ENCODE results near the gene DCUN1D3. TPM values are rescaled to one million over a fixed set of nuclear protein-coding genes. Genes with fewer than 3 reads are reported as not detected.

The DCUN1D3 gene
- polyA plus RNA-seq, 1 donor (not counting 4 experiments of a cell fraction or from before 2014, with no cell fraction given) = 9.4 TPM

- H3K9me1 ChIP-seq (ENCODE audit: control insufficient read depth, extremely low read depth, insufficient read depth, low read length) = no peaks in the 10 kb centered on the region
- TF ChIP-seq CTCF (optimal IDR thresholded peaks at IDR 0.05 in 1 of 3, IDR thresholded peaks at IDR 0.05 in 1 of 3, conservative IDR thresholded peaks at IDR 0.05 in 1 of 3; ENCODE audit: extremely low read depth in 1 of 3, insufficient read depth in 2 of 3, low read length in 3 of 3) (no peak), EZH2 (IDR thresholded peaks at IDR 0.05; ENCODE audit: low read length) (no peak)
- H3K79me2 ChIP-seq (ENCODE audit: control insufficient read depth, insufficient read depth, low read length) = peaks cover 81% of the 10 kb centered on the region
- dilution Hi-C loops (cut with MboI; ENCODE audit: extremely low pct_ligation_motif_present, low sequenced_read_pairs) = no loop called here
- no peak for DNase-seq (ENCODE audit: low read depth, low spot score)
- H3K9ac ChIP-seq (ENCODE audit: control insufficient read depth, extremely low read depth, insufficient read depth, low read length) = no peak overlapping the region
- no peak for FAIRE-seq
- H2AFZ ChIP-seq (ENCODE audit: control insufficient read depth, low read length) = no peak overlapping the region
- H3K9me3 ChIP-seq (ENCODE audit: control insufficient read depth, low read depth, low read length) = no peaks in the 10 kb centered on the region
- H3K27ac ChIP-seq (ENCODE audit: control insufficient read depth, insufficient read depth, low read length) = no peak overlapping the region
- H3K4me3 ChIP-seq (ENCODE audit: control insufficient read depth in 2 of 3, extremely low read depth in 1 of 3, insufficient read depth in 2 of 3, low read depth in 1 of 3, low read length in 3 of 3) = no peak overlapping the region
- H3K4me1 ChIP-seq (ENCODE audit: control insufficient read depth, extremely low read depth, insufficient read depth, low read length) = peaks cover 27% of the 10 kb centered on the region
- H3K4me2 ChIP-seq (ENCODE audit: control insufficient read depth, extremely low read depth, insufficient read depth, low read depth, low read length) = no peak overlapping the region
- no peaks in the 10 kb centered on the region for H3K27me3 ChIP-seq (ENCODE audit: control insufficient read depth, extremely low read depth, insufficient read depth, low read length)
- no peaks in the 10 kb centered on the region for H4K20me1 ChIP-seq (ENCODE audit: control insufficient read depth, extremely low read depth, insufficient read depth, low read length)
- peaks cover 4 to 5% of the 10 kb centered on the region in 2 experiments for H3K36me3 ChIP-seq (ENCODE audit: control insufficient read depth in 2 of 2, extremely low read depth in 1 of 2, insufficient read depth in 2 of 2, low read length in 2 of 2)
These were observed 18.7 kb downstream of the DCUN1D3 start for GRCh38 chr16:20881503-20881878.

GRCh38 chr16:20880867-20881502 is 19.2 kb downstream of the DCUN1D3 start:
- Histone ChIP-seq H3K4me1 (ENCODE audit: control insufficient read depth, extremely low read depth, insufficient read depth, low read length) (peaks cover 27% of the 10 kb centered on the region), H3K27ac (ENCODE audit: control insufficient read depth, insufficient read depth, low read length) (no peak overlapping the region), H2AFZ (ENCODE audit: control insufficient read depth, low read length) (no peak overlapping the region), H3K79me2 (ENCODE audit: control insufficient read depth, insufficient read depth, low read length) (peaks cover 81% of the 10 kb centered on the region), H3K9me1 (ENCODE audit: control insufficient read depth, extremely low read depth, insufficient read depth, low read length) (no peaks in the 10 kb centered on the region), H3K27me3 (ENCODE audit: control insufficient read depth, extremely low read depth, insufficient read depth, low read length) (no peaks in the 10 kb centered on the region), H3K9me3 (ENCODE audit: control insufficient read depth, low read depth, low read length) (no peaks in the 10 kb centered on the region), H3K36me3 (ENCODE audit: control insufficient read depth in 2 of 2, extremely low read depth in 1 of 2, insufficient read depth in 2 of 2, low read length in 2 of 2) (peaks cover 4 to 5% of the 10 kb centered on the region in 2 experiments), H3K9ac (ENCODE audit: control insufficient read depth, extremely low read depth, insufficient read depth, low read length) (no peak overlapping the region), H4K20me1 (ENCODE audit: control insufficient read depth, extremely low read depth, insufficient read depth, low read length) (no peaks in the 10 kb centered on the region), H3K4me2 (ENCODE audit: control insufficient read depth, extremely low read depth, insufficient read depth, low read depth, low read length) (no peak overlapping the region), H3K4me3 (ENCODE audit: control insufficient read depth in 2 of 3, extremely low read depth in 1 of 3, insufficient read depth in 2 of 3, low read depth in 1 of 3, low read length in 3 of 3) (no peak overlapping the region)
- no peak for FAIRE-seq
- dilution Hi-C loops (cut with MboI; ENCODE audit: extremely low pct_ligation_motif_present, low sequenced_read_pairs) = no loop called here
- TF ChIP-seq EZH2 (IDR thresholded peaks at IDR 0.05; ENCODE audit: low read length) (no peak), CTCF (optimal IDR thresholded peaks at IDR 0.05 in 1 of 3, IDR thresholded peaks at IDR 0.05 in 1 of 3, conservative IDR thresholded peaks at IDR 0.05 in 1 of 3; ENCODE audit: extremely low read depth in 1 of 3, insufficient read depth in 2 of 3, low read length in 3 of 3) (no peak)
- no peak for DNase-seq (ENCODE audit: low read depth, low spot score)

Data from keratinocyte (primary cell).